ENCODE data around the gene THSD1.
"Not testable (repeated sequence)": the region's sequence is repeated elsewhere in the genome, so short reads cannot be mapped to it uniquely, and the experiment has no call there.

- TF ChIP-seq CTCF (optimal IDR thresholded peaks at IDR 0.05 in 1 of 3, IDR thresholded peaks at IDR 0.05 in 1 of 3, conservative IDR thresholded peaks at IDR 0.05 in 1 of 3; ENCODE audit: extremely low read depth in 1 of 3, insufficient read depth in 2 of 3, low read length in 3 of 3); EZH2 (IDR thresholded peaks at IDR 0.05; ENCODE audit: low read length): not testable (repeated sequence)
Measured at GRCh38 chr13:52362169-52362887, 43.6 kb downstream of the THSD1 start.
